Measurements from ENCODE around the gene SLC6A4.
"Not testable (repeated sequence)": the region's sequence is repeated elsewhere in the genome, so short reads cannot be mapped to it uniquely, and the experiment has no call there.

SLC6A4 gene

GRCh38 chr17:30172560-30172959 lies 62.9 kb downstream of the SLC6A4 start:
- no peak for DNase-seq (ENCODE audit: low read depth)

- no peak for DNase-seq (ENCODE audit: low read depth)
Measured at GRCh38 chr17:30170415-30170987, 65.0 kb downstream of the SLC6A4 start.

GRCh38 chr17:30165960-30166359 lies 69.5 kb downstream of the SLC6A4 start:
- no peak for DNase-seq (ENCODE audit: low read depth)

GRCh38 chr17:30165147-30165546 lies 70.3 kb downstream of the SLC6A4 start:
- DNase-seq (ENCODE audit: low read depth): no peak

GRCh38 chr17:30164531-30164930 lies 71.0 kb downstream of the SLC6A4 start:
- no peak for DNase-seq (ENCODE audit: low read depth)

GRCh38 chr17:30161601-30162000 lies 73.9 kb downstream of the SLC6A4 start:
- DNase-seq (ENCODE audit: low read depth): no peak

GRCh38 chr17:30160419-30161172 lies 74.9 kb downstream of the SLC6A4 start:
- DNase-seq (ENCODE audit: low read depth): no peak

- DNase-seq (ENCODE audit: low read depth): no peak
Measured at GRCh38 chr17:30158896-30159625, 76.4 kb downstream of the SLC6A4 start.

GRCh38 chr17:30155389-30155788 lies 80.1 kb downstream of the SLC6A4 start:
- no peak for DNase-seq (ENCODE audit: low read depth)

GRCh38 chr17:30153463-30153862 lies 82.0 kb downstream of the SLC6A4 start:
- DNase-seq (ENCODE audit: low read depth): no peak

GRCh38 chr17:30151471-30151870 lies 84.0 kb downstream of the SLC6A4 start:
- no peak for DNase-seq (ENCODE audit: low read depth)

GRCh38 chr17:30148376-30148775 lies 87.1 kb downstream of the SLC6A4 start:
- DNase-seq (ENCODE audit: low read depth): no peak

- DNase-seq (ENCODE audit: low read depth): not testable (repeated sequence)
Measured at GRCh38 chr17:30147860-30148259, 87.6 kb downstream of the SLC6A4 start.
